Keratinocyte (primary cell): ENCODE data around the gene PPP1CB. TPM values are rescaled to one million over a fixed set of nuclear protein-coding genes. Genes with fewer than 3 reads are reported as not detected.

Experiments used
- DNase-seq: peaks from one replicate; pipeline ENCODE4 v3.0.0-alpha.2; 2011; ENCODE audit warnings: low read depth, missing footprints, low spot score
- FAIRE-seq: peaks from 2 replicates; lab custom pipeline; 2011; peaks lifted over from hg19 to GRCh38; lab: Jason Lieb, UNC
- H2AFZ ChIP-seq: 2 replicates; pipeline ENCODE4 v1.6.0; 2012; ENCODE audit warnings: low read length, control low read depth, inconsistent platforms; ENCODE audit not compliant: control insufficient read depth
- H3K27ac ChIP-seq: 2 replicates; pipeline ENCODE4 v1.5.1; 2011; ENCODE audit warnings: low read length; ENCODE audit not compliant: control insufficient read depth, insufficient read depth
- H3K27me3 ChIP-seq: 3 replicates; pipeline ENCODE4 v1.6.0; 2011; ENCODE audit warnings: low read length; ENCODE audit not compliant: control insufficient read depth, insufficient read depth; ENCODE audit errors: extremely low read depth
- H3K36me3 ChIP-seq, 2 experiments: 2 replicates in 1 of 2; 3 replicates in 1 of 2; pipeline ENCODE4 v1.5.1; 2011; ENCODE audit warnings: low read length in 2 of 2, mild to moderate bottlenecking in 1 of 2; ENCODE audit not compliant: control insufficient read depth in 2 of 2, insufficient read depth in 2 of 2; ENCODE audit errors: extremely low read depth in 1 of 2
- H3K4me1 ChIP-seq: 3 replicates; pipeline ENCODE4 v1.5.1; 2011; ENCODE audit warnings: low read length; ENCODE audit not compliant: control insufficient read depth, insufficient read depth; ENCODE audit errors: extremely low read depth
- H3K4me2 ChIP-seq: 3 replicates; pipeline ENCODE4 v1.6.0; 2011; ENCODE audit warnings: low read depth, low read length; ENCODE audit not compliant: control insufficient read depth, insufficient read depth; ENCODE audit errors: extremely low read depth
- H3K4me3 ChIP-seq, 3 experiments: fragments of 200-600 bp in 1 of 3; sonication (generic) in 1 of 3; 2 replicates in 2 of 3; 3 replicates in 1 of 3; pipeline ENCODE4 v1.5.1; 2011 to 2016; ENCODE audit warnings: low read length in 3 of 3, mild to moderate bottlenecking in 3 of 3, control low read depth in 2 of 3, inconsistent platforms in 1 of 3, low read depth in 1 of 3, mixed read lengths in 1 of 3, mixed run types in 1 of 3, moderate library complexity in 1 of 3; ENCODE audit not compliant: control insufficient read depth in 2 of 3, insufficient read depth in 2 of 3; ENCODE audit errors: extremely low read depth in 1 of 3
- H3K79me2 ChIP-seq: 2 replicates; pipeline ENCODE4 v1.6.0; 2012; ENCODE audit warnings: low read length; ENCODE audit not compliant: control insufficient read depth, insufficient read depth
- H3K9ac ChIP-seq: 3 replicates; pipeline ENCODE4 v1.6.0; 2011; ENCODE audit warnings: low read length; ENCODE audit not compliant: control insufficient read depth, insufficient read depth; ENCODE audit errors: extremely low read depth
- H3K9me1 ChIP-seq: 3 replicates; pipeline ENCODE4 v1.6.0; 2011; ENCODE audit warnings: low read length; ENCODE audit not compliant: control insufficient read depth, insufficient read depth; ENCODE audit errors: extremely low read depth
- H3K9me3 ChIP-seq: 2 replicates; pipeline ENCODE4 v1.5.1; 2012; ENCODE audit warnings: low read depth, low read length; ENCODE audit not compliant: control insufficient read depth
- H4K20me1 ChIP-seq: 3 replicates; pipeline ENCODE4 v1.6.0; 2011; ENCODE audit warnings: low read length; ENCODE audit not compliant: control insufficient read depth, insufficient read depth; ENCODE audit errors: extremely low read depth
- EZH2 ChIP-seq: IDR thresholded peaks from one replicate; pipeline ENCODE4 v1.6.1; 2012; ENCODE audit warnings: inconsistent platforms, mild to moderate bottlenecking, low read length, moderate library complexity
- dilution Hi-C: fragments of 300-500 bp; cut with MboI; formaldehyde crosslinking; loops from one replicate; pipeline ENCODE4 v1.7.0; 2020; ENCODE audit warnings: low sequenced_read_pairs; ENCODE audit not compliant: extremely low pct_ligation_motif_present
- polyA plus RNA-seq, 5 experiments: library from polyadenylated mRNA; depleted of rRNA in 3 of 5; stranded (reverse) in 3 of 5; stranded (forward) in 1 of 5; unstranded in 1 of 5; fragments of >200 nt; gene quantifications; 1 replicate in 1 of 5; 2 replicates in 3 of 5; 3 replicates in 1 of 5; pipeline versions ENCODE4 v1.2.1 to v1.2.3, GENCODE V29; 2011 to 2012; ENCODE audit warnings: missing spikeins in 2 of 5, low read depth in 1 of 5, low replicate concordance in 1 of 5
- TF ChIP-seq, protein P1 (sequence below), 3 experiments: IDR thresholded peaks in 1 of 3; conservative IDR thresholded peaks in 1 of 3; optimal IDR thresholded peaks in 1 of 3; 2 replicates in 2 of 3; 3 replicates in 1 of 3; pipeline versions ENCODE3 to v1.5.1; 2011; ENCODE audit warnings: low read length in 3 of 3, mild to moderate bottlenecking in 3 of 3, moderate library complexity in 2 of 3, control low read depth in 1 of 3, inconsistent platforms in 1 of 3; ENCODE audit not compliant: insufficient read depth in 2 of 3; ENCODE audit errors: extremely low read depth in 1 of 3

PPP1CB gene
- polyA plus RNA-seq, 1 donor (not counting 4 experiments of a cell fraction or from before 2014, with no cell fraction given): 157 TPM

DNA sequence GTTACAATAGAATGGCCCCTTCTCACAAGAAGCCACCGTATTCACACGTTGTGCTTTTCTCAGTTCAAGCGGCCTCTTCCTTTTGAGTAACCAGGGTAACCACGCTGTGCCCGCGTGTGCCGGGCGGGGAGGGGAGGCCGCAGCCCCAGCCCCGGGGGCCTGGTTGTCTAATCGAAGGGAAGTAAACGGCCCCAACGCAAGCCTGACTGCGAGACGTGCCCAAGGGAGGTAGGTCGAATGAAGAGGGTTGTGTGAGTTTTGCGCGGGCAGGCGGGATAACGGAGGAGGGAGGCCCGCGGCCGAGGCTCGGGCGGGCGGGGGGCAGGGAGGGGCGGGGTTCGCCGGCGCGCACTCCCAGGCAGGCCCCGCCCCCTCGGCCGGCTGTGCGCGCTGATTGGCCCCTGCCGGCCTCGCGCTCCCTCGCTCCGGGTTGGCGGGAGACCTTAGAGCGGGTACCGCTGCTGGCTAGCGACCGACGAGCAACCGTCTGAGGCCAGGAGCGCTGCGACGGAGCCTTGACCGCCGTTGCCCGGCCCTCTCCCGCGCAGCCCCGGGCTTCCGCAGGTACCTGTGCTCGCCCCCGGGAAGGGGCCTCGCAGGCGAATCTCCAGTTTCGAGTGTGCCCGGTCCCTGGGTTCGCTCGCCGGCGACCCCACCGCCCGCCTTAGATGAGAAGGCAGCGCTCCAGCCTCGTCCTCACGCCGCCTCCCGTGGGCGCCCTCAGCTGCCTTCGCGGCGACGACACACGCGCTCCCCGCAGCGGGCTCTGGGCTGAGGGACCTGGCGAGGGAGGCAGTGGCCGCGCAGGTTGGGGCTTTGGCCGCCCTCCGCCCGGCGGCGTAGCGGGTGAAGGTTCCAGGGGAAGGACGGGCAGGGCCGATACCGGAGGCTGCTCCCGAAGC is 59.0 kb downstream of the PPP1CB start, which contains the start of gene SPDYA:
SPDYA (plus strand) TSS at position 451 of the 902 bp plus-strand sequence. CDS start 5,181 bp downstream, outside the sequence.
- Histone ChIP-seq H3K27me3 (no peaks in the 10 kb centered on the region), H3K27ac (peak within 1 kb of the TSS; percentile 31), H2AFZ (peak within 1 kb of the TSS; percentile 59), H3K36me3 (peaks cover 5 to 6% of the 10 kb centered on the region in 2 experiments), H3K9me1 (no peaks in the 10 kb centered on the region), H3K4me2 (peak within 1 kb of the TSS; percentile 69), H3K4me3 (peak within 1 kb of the TSS; percentile 19 to 71 (median 59)), H3K9ac (peak within 1 kb of the TSS; percentile 47), H3K4me1 (peaks cover 9% of the 10 kb centered on the region), H3K9me3 (no peaks in the 10 kb centered on the region), H3K79me2 (no peaks in the 10 kb centered on the region), H4K20me1 (no peaks in the 10 kb centered on the region)
- DNase-seq (no peak), FAIRE-seq (no peak)
- dilution Hi-C loops: no loop called here
- TF ChIP-seq, protein P1, sequence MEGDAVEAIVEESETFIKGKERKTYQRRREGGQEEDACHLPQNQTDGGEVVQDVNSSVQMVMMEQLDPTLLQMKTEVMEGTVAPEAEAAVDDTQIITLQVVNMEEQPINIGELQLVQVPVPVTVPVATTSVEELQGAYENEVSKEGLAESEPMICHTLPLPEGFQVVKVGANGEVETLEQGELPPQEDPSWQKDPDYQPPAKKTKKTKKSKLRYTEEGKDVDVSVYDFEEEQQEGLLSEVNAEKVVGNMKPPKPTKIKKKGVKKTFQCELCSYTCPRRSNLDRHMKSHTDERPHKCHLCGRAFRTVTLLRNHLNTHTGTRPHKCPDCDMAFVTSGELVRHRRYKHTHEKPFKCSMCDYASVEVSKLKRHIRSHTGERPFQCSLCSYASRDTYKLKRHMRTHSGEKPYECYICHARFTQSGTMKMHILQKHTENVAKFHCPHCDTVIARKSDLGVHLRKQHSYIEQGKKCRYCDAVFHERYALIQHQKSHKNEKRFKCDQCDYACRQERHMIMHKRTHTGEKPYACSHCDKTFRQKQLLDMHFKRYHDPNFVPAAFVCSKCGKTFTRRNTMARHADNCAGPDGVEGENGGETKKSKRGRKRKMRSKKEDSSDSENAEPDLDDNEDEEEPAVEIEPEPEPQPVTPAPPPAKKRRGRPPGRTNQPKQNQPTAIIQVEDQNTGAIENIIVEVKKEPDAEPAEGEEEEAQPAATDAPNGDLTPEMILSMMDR (optimal IDR thresholded peaks at IDR 0.05 in 1 of 3, IDR thresholded peaks at IDR 0.05 in 1 of 3, conservative IDR thresholded peaks at IDR 0.05 in 1 of 3; ENCODE audit: extremely low read depth in 1 of 3, insufficient read depth in 2 of 3, low read length in 3 of 3): peak in 1 of 3 experiments; percentile 0
- no peak for TF ChIP-seq EZH2

DNA sequence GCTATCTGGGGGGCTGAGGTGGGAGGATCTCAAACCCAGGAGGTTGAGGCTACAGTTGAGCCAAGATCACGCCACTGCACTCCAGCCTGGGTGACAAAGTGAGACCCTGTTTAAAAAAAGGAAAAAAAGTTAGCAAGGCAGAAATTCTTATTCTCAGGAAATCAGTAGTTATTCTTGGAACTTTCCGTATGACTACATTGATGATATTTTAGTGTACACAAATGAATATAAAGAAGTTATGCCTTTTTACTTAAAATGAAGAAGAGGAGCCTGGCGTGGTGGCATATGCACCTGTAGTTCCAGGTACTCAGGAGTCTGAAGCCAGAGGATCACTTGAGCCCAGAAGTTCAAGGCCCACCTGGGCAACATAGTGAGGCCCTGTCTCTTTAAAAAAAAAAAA is 66.4 kb downstream of the PPP1CB start:
- Histone ChIP-seq H3K9me1 (no peaks in the 10 kb centered on the region), H3K79me2 (no peaks in the 10 kb centered on the region), H3K27me3 (no peaks in the 10 kb centered on the region), H3K9me3 (no peaks in the 10 kb centered on the region), H3K4me2 (no peak overlapping the region), H4K20me1 (no peaks in the 10 kb centered on the region), H3K4me3 (no peak overlapping the region), H3K36me3 (no peaks in the 10 kb centered on the region), H3K27ac (no peak overlapping the region), H3K4me1 (no peaks in the 10 kb centered on the region), H2AFZ (no peak overlapping the region), H3K9ac (no peak overlapping the region)
- FAIRE-seq: no peak
- dilution Hi-C loops: no loop called here
- DNase-seq: no peak
- no peak for TF ChIP-seq EZH2
- TF ChIP-seq, protein P1 (optimal IDR thresholded peaks at IDR 0.05 in 1 of 3, IDR thresholded peaks at IDR 0.05 in 1 of 3, conservative IDR thresholded peaks at IDR 0.05 in 1 of 3; ENCODE audit: extremely low read depth in 1 of 3, insufficient read depth in 2 of 3, low read length in 3 of 3): no peak
